Mucosa of rectum (tissue), 2 donors: Measurements from ENCODE around the gene CNOT4.
"Not testable (repeated sequence)": the region's sequence is repeated elsewhere in the genome, so short reads cannot be mapped to it uniquely, and the experiment has no call there.

ENCODE experiments used
- H3K27ac ChIP-seq, 2 donors: one replicate each; pipeline ENCODE4 v1.7.0; 2013; ENCODE audit warnings: inconsistent platforms in 2 of 2, low read depth in 2 of 2, low read length in 2 of 2
- H3K27me3 ChIP-seq, 2 donors: one replicate each; pipeline ENCODE4 v1.7.0; 2013; ENCODE audit warnings: low read length in 2 of 2; ENCODE audit not compliant: control insufficient read depth in 2 of 2, insufficient read depth in 2 of 2
- H3K36me3 ChIP-seq, 2 donors: one replicate each; pipeline ENCODE4 v1.7.0; 2013; ENCODE audit warnings: low read length in 2 of 2; ENCODE audit not compliant: control insufficient read depth in 2 of 2, insufficient read depth in 2 of 2
- H3K4me1 ChIP-seq, 2 donors: one replicate each; pipeline ENCODE4 v1.7.0; 2013; ENCODE audit warnings: low read length in 2 of 2, mild to moderate bottlenecking in 1 of 2; ENCODE audit not compliant: control insufficient read depth in 2 of 2, insufficient read depth in 2 of 2
- H3K4me3 ChIP-seq, 2 donors: one replicate each; pipeline ENCODE4 v1.7.0; 2013; ENCODE audit warnings: low read length in 2 of 2
- H3K9ac ChIP-seq, 2 donors: one replicate each; pipeline ENCODE4 v1.7.0; 2013; ENCODE audit warnings: low read length in 2 of 2, low read depth in 1 of 2, mild to moderate bottlenecking in 1 of 2
- H3K9me3 ChIP-seq, 2 donors: one replicate each; pipeline ENCODE4 v1.7.0; 2013; ENCODE audit warnings: low read length in 2 of 2; ENCODE audit not compliant: control insufficient read depth in 2 of 2
- donor health status: healthy.
- donor health status: Normal muscosa, but diverticular disease.

The CNOT4 gene

DNA sequence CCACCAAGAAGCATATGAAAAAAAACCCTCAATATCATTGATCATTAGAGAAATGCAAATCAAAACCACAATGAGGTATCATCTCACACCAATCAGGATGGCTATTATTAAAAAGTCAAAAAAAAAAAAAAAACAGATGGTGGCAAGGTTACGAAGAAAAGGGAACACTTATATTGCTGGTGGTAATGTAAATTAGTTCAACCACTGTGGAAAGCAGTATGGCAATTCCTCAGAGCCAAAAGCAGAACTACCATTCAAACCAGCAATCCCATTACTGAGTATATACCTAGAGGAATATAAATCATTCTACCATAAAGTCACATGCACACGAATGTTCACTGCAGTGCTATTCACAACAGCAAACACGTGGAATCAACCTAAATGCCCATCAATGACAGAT lies 46.0 kb downstream of the CNOT4 start:
- H3K9ac ChIP-seq, result no peak overlapping the region
- H3K36me3 ChIP-seq, result no peaks in the 10 kb centered on the region
- H3K27me3 ChIP-seq, result no peaks in the 10 kb centered on the region
- no peak overlapping the region for H3K4me3 ChIP-seq
- no peaks in the 10 kb centered on the region for H3K4me1 ChIP-seq
- no peaks in the 10 kb centered on the region for H3K9me3 ChIP-seq
- H3K27ac ChIP-seq, result no peak overlapping the region

DNA sequence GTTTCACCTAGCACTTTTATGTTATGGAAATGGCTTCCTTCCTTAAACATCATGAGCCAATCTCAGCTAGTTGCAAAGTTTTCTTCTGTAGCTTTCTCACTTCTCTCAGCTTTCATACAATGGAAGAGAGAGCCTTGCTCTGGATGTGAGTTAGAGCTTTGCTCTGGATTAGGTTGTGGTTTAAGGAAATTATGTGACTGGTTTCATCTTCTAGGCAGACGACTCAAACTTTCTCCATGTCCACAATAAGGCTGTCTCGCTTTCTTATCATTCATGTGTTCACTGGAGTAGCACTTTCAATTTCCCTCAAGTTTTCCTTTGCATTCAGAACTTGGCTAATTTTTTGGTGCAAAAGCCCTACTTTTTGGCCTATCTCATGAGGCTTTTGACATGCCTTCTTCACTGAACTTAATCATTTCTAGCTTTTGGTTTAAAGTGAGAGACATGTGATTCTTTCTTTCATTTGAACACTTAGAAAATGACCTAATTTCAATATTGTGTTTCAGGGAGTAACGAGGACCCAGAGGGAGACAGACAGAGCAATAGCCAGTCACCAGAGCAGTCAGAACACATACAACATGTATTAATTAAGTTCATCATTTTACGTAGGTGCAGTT lies 49.8 kb downstream of the CNOT4 start:
- H3K36me3 ChIP-seq, result no peaks in the 10 kb centered on the region
- H3K27me3 ChIP-seq, result no peaks in the 10 kb centered on the region
- H3K4me1 ChIP-seq, result no peaks in the 10 kb centered on the region
- no peaks in the 10 kb centered on the region for H3K9me3 ChIP-seq
- H3K27ac ChIP-seq, result no peak overlapping the region
- H3K4me3 ChIP-seq, result no peak overlapping the region
- H3K9ac ChIP-seq, result no peak overlapping the region

GRCh38 chr7:135459076-135459475 lies 50.8 kb downstream of the CNOT4 start:
- Histone ChIP-seq H3K9ac (no peak overlapping the region), H3K27me3 (no peaks in the 10 kb centered on the region), H3K9me3 (no peaks in the 10 kb centered on the region), H3K36me3 (no peaks in the 10 kb centered on the region), H3K27ac (no peak overlapping the region), H3K4me3 (no peak overlapping the region), H3K4me1 (no peaks in the 10 kb centered on the region)

- Histone ChIP-seq H3K9me3 (no peaks in the 10 kb centered on the region), H3K27me3 (no peaks in the 10 kb centered on the region), H3K4me1 (no peaks in the 10 kb centered on the region), H3K9ac (no peak overlapping the region), H3K36me3 (no peaks in the 10 kb centered on the region), H3K4me3 (no peak overlapping the region), H3K27ac (no peak overlapping the region)
Observed at GRCh38 chr7:135454060-135454459, 55.8 kb downstream of the CNOT4 start.

- Histone ChIP-seq H3K4me1 (peaks cover 0 to 9% of the 10 kb centered on the region in 2 donors), H3K27me3 (no peaks in the 10 kb centered on the region), H3K9ac (no peak overlapping the region), H3K4me3 (no peak overlapping the region), H3K9me3 (no peaks in the 10 kb centered on the region), H3K27ac (no peak overlapping the region), H3K36me3 (peaks cover 0 to under 1% of the 10 kb centered on the region in 2 donors)
Observed at GRCh38 chr7:135449436-135449835, 60.5 kb downstream of the CNOT4 start.

DNA sequence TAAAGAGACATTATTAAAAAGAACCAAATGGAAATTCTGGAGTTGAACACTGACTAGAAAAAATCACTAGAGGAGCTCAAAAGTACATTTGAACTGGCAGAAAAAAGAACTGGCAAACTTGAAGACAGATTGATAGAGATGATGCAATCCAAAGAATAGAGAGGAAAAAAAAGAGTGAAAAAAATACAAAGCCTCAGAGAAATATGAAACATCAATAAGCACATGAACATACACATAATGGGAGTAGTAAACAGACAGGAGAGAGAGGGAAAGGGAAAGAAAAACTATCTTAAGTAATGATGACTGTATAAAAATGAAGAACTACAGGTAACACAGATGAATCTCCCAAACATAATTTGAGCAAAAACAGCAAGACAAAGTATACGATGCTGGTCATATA lies 61.1 kb downstream of the CNOT4 start:
- Histone ChIP-seq H3K4me1 (peaks cover 0 to 9% of the 10 kb centered on the region in 2 donors), H3K27ac (no peak overlapping the region), H3K27me3 (no peaks in the 10 kb centered on the region), H3K9ac (no peak overlapping the region), H3K36me3 (peaks cover 0 to 3% of the 10 kb centered on the region in 2 donors), H3K9me3 (no peaks in the 10 kb centered on the region), H3K4me3 (no peak overlapping the region)

DNA sequence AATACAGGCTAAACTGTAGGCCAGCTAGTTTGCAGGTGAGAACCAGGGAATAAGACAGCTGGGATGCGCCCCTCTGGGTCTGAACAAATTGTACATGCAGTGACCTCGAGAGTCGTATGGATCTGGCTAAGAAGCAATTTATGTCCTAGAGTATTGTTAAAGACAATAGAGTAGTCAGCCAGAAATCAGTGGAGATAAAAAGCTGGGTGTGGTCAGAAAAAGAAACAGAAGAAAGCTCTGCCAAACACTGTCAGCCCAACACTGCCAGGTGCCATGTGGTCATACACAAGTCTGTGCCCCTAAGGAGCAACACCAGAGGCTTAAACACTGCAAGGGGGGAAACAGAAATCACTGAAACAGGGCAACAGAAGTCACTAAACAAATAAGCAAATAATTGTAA lies 62.2 kb downstream of the CNOT4 start:
- Histone ChIP-seq H3K9me3 (no peaks in the 10 kb centered on the region), H3K36me3 (peaks cover 0 to 3% of the 10 kb centered on the region in 2 donors), H3K9ac (no peak overlapping the region), H3K27me3 (no peaks in the 10 kb centered on the region), H3K4me1 (peaks cover 0 to 9% of the 10 kb centered on the region in 2 donors), H3K4me3 (no peak overlapping the region), H3K27ac (no peak overlapping the region)

- H3K4me1 ChIP-seq, result peaks cover 0 to 9% of the 10 kb centered on the region in 2 donors
- no peak overlapping the region for H3K27ac ChIP-seq
- no peaks in the 10 kb centered on the region for H3K9me3 ChIP-seq
- no peaks in the 10 kb centered on the region for H3K27me3 ChIP-seq
- peaks cover 0 to 3% of the 10 kb centered on the region in 2 donors for H3K36me3 ChIP-seq
- no peak overlapping the region for H3K9ac ChIP-seq
- H3K4me3 ChIP-seq, result no peak overlapping the region
Observed at GRCh38 chr7:135445690-135446089, 64.2 kb downstream of the CNOT4 start.

GRCh38 chr7:135445266-135445665 lies 64.6 kb downstream of the CNOT4 start:
- not testable (repeated sequence) for H3K9ac ChIP-seq, H3K27ac ChIP-seq, H3K27me3 ChIP-seq, H3K4me3 ChIP-seq, H3K9me3 ChIP-seq, H3K4me1 ChIP-seq, H3K36me3 ChIP-seq

- Histone ChIP-seq H3K27ac (no peak overlapping the region), H3K27me3 (no peaks in the 10 kb centered on the region), H3K9me3 (no peaks in the 10 kb centered on the region), H3K36me3 (peaks cover 0 to 7% of the 10 kb centered on the region in 2 donors), H3K4me1 (peaks cover 0 to 3% of the 10 kb centered on the region in 2 donors), H3K9ac (no peak overlapping the region), H3K4me3 (no peak overlapping the region)
Observed at GRCh38 chr7:135441791-135442190, 68.1 kb downstream of the CNOT4 start.

GRCh38 chr7:135434047-135434446 lies 75.9 kb downstream of the CNOT4 start:
- Histone ChIP-seq H3K27ac (no peak overlapping the region), H3K36me3 (peaks cover 4 to 8% of the 10 kb centered on the region in 2 donors), H3K27me3 (no peaks in the 10 kb centered on the region), H3K9me3 (no peaks in the 10 kb centered on the region), H3K4me1 (no peaks in the 10 kb centered on the region), H3K4me3 (no peak overlapping the region), H3K9ac (no peak overlapping the region)
